Ureter (tissue), 1 donor: ENCODE data around the gene OR10V1. TPM values are rescaled to one million over a fixed set of nuclear protein-coding genes. Genes with fewer than 3 reads are reported as not detected.

Experiments used
- DNase-seq: peaks from one replicate; pipeline ENCODE4 v3.0.0-alpha.2; 2020; ENCODE audit warnings: low spot score
- total RNA-seq: library from RNA; stranded (reverse); gene quantifications from one replicate; pipeline ENCODE4 v1.2.4, GENCODE V29; 2023
- donor health status: DM: yes; HTN: yes; CAD: no.

OR10V1 gene
- total RNA-seq: not detected

GRCh38 chr11:59713745-59714144, at the start of gene OR10V1:
TSS of gene OR10V1 (minus strand) at chr11:59713845. CDS start at chr11:59713845, 0 bp downstream.
- DNase-seq: no peak

- no peak for DNase-seq
Measured at GRCh38 chr11:59761993-59762392, 48.3 kb upstream of the OR10V1 start.

- no peak for DNase-seq
Measured at GRCh38 chr11:59760771-59761170, 47.1 kb upstream of the OR10V1 start.

GRCh38 chr11:59759900-59760299, 46.3 kb upstream of the OR10V1 start:
- no peak for DNase-seq

GRCh38 chr11:59758401-59759037, 44.9 kb upstream of the OR10V1 start:
- DNase-seq: no peak

- peak; percentile 57 for DNase-seq
Measured at GRCh38 chr11:59756845-59757244, 43.2 kb upstream of the OR10V1 start.

- no peak for DNase-seq
Measured at GRCh38 chr11:59756558-59756840, 42.9 kb upstream of the OR10V1 start.

GRCh38 chr11:59755701-59756557, 42.3 kb upstream of the OR10V1 start:
- DNase-seq: peak; percentile 85

- DNase-seq: peak; percentile 75
Measured at GRCh38 chr11:59754859-59755700, 41.4 kb upstream of the OR10V1 start, which contains the start of gene STX3. TSS of gene STX3 (plus strand) at chr11:59755376. CDS start at chr11:59755606, 230 bp downstream.

GRCh38 chr11:59754494-59754858, 40.8 kb upstream of the OR10V1 start:
- no peak for DNase-seq

- peak; percentile 89 for DNase-seq
Measured at GRCh38 chr11:59753650-59754493, 40.2 kb upstream of the OR10V1 start.

- no peak for DNase-seq
Measured at GRCh38 chr11:59746111-59746510, 32.5 kb upstream of the OR10V1 start.

- no peak for DNase-seq
Measured at GRCh38 chr11:59730896-59731565, 17.4 kb upstream of the OR10V1 start.

- DNase-seq: no peak
Measured at GRCh38 chr11:59729834-59730233, 16.2 kb upstream of the OR10V1 start.

- DNase-seq: no peak
Measured at GRCh38 chr11:59728913-59729312, 15.3 kb upstream of the OR10V1 start.

- DNase-seq: no peak
Measured at GRCh38 chr11:59728154-59728553, 14.5 kb upstream of the OR10V1 start.

- no peak for DNase-seq
Measured at GRCh38 chr11:59727426-59727825, 13.8 kb upstream of the OR10V1 start.

GRCh38 chr11:59724066-59724465, 10.4 kb upstream of the OR10V1 start:
- no peak for DNase-seq

- DNase-seq: no peak
Measured at GRCh38 chr11:59719556-59719955, 5.9 kb upstream of the OR10V1 start.

GRCh38 chr11:59716051-59716450, 2.4 kb upstream of the OR10V1 start:
- DNase-seq: no peak
